Measurements from ENCODE around the gene CLCA4. TPM values are rescaled to one million over a fixed set of nuclear protein-coding genes. Genes with fewer than 3 reads are reported as not detected.

CLCA4 gene
- total and polyA plus RNA-seq, 4 donors: 0.03 TPM; not detected in 3

DNA sequence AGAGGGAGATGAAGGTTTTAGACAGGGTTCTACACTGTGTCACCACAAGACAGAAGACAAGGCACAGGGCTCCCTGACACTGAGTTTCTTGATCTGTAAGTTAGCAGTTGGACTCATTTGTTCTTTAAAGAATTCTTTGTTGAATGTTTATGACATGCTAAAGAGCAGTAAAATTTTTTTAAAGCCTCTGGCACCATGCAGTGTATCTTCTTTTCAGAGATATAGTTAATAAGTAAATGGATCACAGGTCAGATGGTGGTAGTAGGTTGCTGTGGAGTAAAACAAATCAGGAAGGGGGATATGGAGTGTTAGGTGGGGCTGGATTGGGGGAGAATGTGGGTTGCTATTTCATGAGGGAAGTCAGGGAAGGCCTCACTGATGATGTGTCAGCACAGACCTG, 2.0 kb downstream of the CLCA4 start:
- Histone ChIP-seq H3K27ac (ENCODE audit: low read depth in 1 of 2, low read length in 2 of 2) (no peak overlapping the region), H3K9ac (ENCODE audit: low read depth in 1 of 2, low read length in 2 of 2) (no peak overlapping the region), H3K27me3 (ENCODE audit: control insufficient read depth in 4 of 4, insufficient read depth in 4 of 4, low read length in 3 of 4) (no peaks in the 10 kb centered on the region), H3K4me3 (ENCODE audit: low read depth in 1 of 3, low read length in 3 of 3) (no peak overlapping the region), H3K36me3 (ENCODE audit: control insufficient read depth in 4 of 4, insufficient read depth in 3 of 4, low read depth in 1 of 4, low read length in 3 of 4) (no peaks in the 10 kb centered on the region), H3K4me1 (ENCODE audit: control insufficient read depth in 4 of 4, insufficient read depth in 4 of 4, low read length in 3 of 4) (no peaks in the 10 kb centered on the region), H3K9me3 (ENCODE audit: control insufficient read depth in 4 of 4, low read length in 3 of 4) (no peaks in the 10 kb centered on the region)
- TF ChIP-seq HNF4G (IDR thresholded peaks at IDR 0.05) (no peak), EGR1 (IDR thresholded peaks at IDR 0.05; ENCODE audit: low read depth in 2 of 2) (no peak), SP1 (IDR thresholded peaks at IDR 0.05) (no peak), RXRA (IDR thresholded peaks at IDR 0.05) (no peak), RAD21 (IDR thresholded peaks at IDR 0.05) (no peak), FOXA1 (IDR thresholded peaks at IDR 0.05) (no peak), FOXA2 (IDR thresholded peaks at IDR 0.05) (no peak), HNF4A (conservative IDR thresholded peaks at IDR 0.05) (no peak)
- TF ChIP-seq, protein P1, sequence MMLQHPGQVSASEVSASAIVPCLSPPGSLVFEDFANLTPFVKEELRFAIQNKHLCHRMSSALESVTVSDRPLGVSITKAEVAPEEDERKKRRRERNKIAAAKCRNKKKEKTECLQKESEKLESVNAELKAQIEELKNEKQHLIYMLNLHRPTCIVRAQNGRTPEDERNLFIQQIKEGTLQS (IDR thresholded peaks at IDR 0.05): no peak
- TF ChIP-seq, protein P2, sequence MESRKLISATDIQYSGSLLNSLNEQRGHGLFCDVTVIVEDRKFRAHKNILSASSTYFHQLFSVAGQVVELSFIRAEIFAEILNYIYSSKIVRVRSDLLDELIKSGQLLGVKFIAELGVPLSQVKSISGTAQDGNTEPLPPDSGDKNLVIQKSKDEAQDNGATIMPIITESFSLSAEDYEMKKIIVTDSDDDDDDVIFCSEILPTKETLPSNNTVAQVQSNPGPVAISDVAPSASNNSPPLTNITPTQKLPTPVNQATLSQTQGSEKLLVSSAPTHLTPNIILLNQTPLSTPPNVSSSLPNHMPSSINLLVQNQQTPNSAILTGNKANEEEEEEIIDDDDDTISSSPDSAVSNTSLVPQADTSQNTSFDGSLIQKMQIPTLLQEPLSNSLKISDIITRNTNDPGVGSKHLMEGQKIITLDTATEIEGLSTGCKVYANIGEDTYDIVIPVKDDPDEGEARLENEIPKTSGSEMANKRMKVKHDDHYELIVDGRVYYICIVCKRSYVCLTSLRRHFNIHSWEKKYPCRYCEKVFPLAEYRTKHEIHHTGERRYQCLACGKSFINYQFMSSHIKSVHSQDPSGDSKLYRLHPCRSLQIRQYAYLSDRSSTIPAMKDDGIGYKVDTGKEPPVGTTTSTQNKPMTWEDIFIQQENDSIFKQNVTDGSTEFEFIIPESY (IDR thresholded peaks at IDR 0.05): no peak
- TF ChIP-seq, protein P3, sequence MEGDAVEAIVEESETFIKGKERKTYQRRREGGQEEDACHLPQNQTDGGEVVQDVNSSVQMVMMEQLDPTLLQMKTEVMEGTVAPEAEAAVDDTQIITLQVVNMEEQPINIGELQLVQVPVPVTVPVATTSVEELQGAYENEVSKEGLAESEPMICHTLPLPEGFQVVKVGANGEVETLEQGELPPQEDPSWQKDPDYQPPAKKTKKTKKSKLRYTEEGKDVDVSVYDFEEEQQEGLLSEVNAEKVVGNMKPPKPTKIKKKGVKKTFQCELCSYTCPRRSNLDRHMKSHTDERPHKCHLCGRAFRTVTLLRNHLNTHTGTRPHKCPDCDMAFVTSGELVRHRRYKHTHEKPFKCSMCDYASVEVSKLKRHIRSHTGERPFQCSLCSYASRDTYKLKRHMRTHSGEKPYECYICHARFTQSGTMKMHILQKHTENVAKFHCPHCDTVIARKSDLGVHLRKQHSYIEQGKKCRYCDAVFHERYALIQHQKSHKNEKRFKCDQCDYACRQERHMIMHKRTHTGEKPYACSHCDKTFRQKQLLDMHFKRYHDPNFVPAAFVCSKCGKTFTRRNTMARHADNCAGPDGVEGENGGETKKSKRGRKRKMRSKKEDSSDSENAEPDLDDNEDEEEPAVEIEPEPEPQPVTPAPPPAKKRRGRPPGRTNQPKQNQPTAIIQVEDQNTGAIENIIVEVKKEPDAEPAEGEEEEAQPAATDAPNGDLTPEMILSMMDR (IDR thresholded peaks at IDR 0.05; ENCODE audit: low read depth, low read length, missing input control): no peak
- no peak for DNase-seq (ENCODE audit: low spot score)

DNA sequence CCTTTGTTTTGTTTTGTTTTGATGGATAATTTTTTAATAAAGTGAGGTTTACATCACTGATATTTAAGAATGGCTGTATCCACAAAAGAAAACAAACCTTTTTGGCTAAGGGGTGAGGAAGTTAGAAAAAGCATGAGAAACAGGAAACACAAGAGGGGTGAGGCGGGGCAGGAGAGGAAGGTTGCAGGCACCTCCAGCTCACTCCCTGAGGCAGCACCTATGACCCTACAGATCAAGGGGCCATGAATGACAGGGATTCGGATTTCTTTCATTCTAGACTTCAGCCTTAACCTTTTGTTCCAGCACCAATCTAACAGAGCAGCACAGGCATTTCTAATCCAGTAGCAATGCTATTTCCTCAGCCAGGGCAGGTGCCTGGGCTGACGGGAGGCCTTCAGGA, 4.4 kb downstream of the CLCA4 start:
- Histone ChIP-seq H3K27ac (ENCODE audit: low read depth in 1 of 2, low read length in 2 of 2) (no peak overlapping the region), H3K4me1 (ENCODE audit: control insufficient read depth in 4 of 4, insufficient read depth in 4 of 4, low read length in 3 of 4) (no peaks in the 10 kb centered on the region), H3K27me3 (ENCODE audit: control insufficient read depth in 4 of 4, insufficient read depth in 4 of 4, low read length in 3 of 4) (no peaks in the 10 kb centered on the region), H3K4me3 (ENCODE audit: low read depth in 1 of 3, low read length in 3 of 3) (no peak overlapping the region), H3K36me3 (ENCODE audit: control insufficient read depth in 4 of 4, insufficient read depth in 3 of 4, low read depth in 1 of 4, low read length in 3 of 4) (no peaks in the 10 kb centered on the region), H3K9ac (ENCODE audit: low read depth in 1 of 2, low read length in 2 of 2) (no peak overlapping the region), H3K9me3 (ENCODE audit: control insufficient read depth in 4 of 4, low read length in 3 of 4) (no peaks in the 10 kb centered on the region)
- TF ChIP-seq HNF4A (conservative IDR thresholded peaks at IDR 0.05) (no peak), SP1 (IDR thresholded peaks at IDR 0.05) (no peak), JUND (IDR thresholded peaks at IDR 0.05) (no peak), RXRA (IDR thresholded peaks at IDR 0.05) (no peak), RAD21 (IDR thresholded peaks at IDR 0.05) (no peak), GABPA (IDR thresholded peaks at IDR 0.05 in 1 of 2, conservative IDR thresholded peaks at IDR 0.05 in 1 of 2) (no peak), FOXA1 (IDR thresholded peaks at IDR 0.05) (no peak)
- TF ChIP-seq, protein P4, sequence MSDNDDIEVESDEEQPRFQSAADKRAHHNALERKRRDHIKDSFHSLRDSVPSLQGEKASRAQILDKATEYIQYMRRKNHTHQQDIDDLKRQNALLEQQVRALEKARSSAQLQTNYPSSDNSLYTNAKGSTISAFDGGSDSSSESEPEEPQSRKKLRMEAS (IDR thresholded peaks at IDR 0.05): no peak
- TF ChIP-seq, protein P2 (IDR thresholded peaks at IDR 0.05): no peak
- TF ChIP-seq, protein P5, sequence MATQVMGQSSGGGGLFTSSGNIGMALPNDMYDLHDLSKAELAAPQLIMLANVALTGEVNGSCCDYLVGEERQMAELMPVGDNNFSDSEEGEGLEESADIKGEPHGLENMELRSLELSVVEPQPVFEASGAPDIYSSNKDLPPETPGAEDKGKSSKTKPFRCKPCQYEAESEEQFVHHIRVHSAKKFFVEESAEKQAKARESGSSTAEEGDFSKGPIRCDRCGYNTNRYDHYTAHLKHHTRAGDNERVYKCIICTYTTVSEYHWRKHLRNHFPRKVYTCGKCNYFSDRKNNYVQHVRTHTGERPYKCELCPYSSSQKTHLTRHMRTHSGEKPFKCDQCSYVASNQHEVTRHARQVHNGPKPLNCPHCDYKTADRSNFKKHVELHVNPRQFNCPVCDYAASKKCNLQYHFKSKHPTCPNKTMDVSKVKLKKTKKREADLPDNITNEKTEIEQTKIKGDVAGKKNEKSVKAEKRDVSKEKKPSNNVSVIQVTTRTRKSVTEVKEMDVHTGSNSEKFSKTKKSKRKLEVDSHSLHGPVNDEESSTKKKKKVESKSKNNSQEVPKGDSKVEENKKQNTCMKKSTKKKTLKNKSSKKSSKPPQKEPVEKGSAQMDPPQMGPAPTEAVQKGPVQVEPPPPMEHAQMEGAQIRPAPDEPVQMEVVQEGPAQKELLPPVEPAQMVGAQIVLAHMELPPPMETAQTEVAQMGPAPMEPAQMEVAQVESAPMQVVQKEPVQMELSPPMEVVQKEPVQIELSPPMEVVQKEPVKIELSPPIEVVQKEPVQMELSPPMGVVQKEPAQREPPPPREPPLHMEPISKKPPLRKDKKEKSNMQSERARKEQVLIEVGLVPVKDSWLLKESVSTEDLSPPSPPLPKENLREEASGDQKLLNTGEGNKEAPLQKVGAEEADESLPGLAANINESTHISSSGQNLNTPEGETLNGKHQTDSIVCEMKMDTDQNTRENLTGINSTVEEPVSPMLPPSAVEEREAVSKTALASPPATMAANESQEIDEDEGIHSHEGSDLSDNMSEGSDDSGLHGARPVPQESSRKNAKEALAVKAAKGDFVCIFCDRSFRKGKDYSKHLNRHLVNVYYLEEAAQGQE (IDR thresholded peaks at IDR 0.05): no peak
- TF ChIP-seq, protein P3 (IDR thresholded peaks at IDR 0.05; ENCODE audit: low read depth, low read length, missing input control): no peak
- DNase-seq (ENCODE audit: low spot score): no peak
- WGBS: 70% methylated on average over 3 of the region's 3 CpGs
